NCI-H2029 (cell line): Measurements from ENCODE around the gene PBX3.
A peak's percentile ranks its signal among the peaks of the same experiment; 100 is the strongest.
"Not testable (repeated sequence)": the region's sequence is repeated elsewhere in the genome, so short reads cannot be mapped to it uniquely, and the experiment has no call there.

Experiments used
- DNase-seq: peaks from one replicate; lab custom pipeline; 2025; lab: John Stamatoyannopoulos, UW

Gene PBX3

DNA sequence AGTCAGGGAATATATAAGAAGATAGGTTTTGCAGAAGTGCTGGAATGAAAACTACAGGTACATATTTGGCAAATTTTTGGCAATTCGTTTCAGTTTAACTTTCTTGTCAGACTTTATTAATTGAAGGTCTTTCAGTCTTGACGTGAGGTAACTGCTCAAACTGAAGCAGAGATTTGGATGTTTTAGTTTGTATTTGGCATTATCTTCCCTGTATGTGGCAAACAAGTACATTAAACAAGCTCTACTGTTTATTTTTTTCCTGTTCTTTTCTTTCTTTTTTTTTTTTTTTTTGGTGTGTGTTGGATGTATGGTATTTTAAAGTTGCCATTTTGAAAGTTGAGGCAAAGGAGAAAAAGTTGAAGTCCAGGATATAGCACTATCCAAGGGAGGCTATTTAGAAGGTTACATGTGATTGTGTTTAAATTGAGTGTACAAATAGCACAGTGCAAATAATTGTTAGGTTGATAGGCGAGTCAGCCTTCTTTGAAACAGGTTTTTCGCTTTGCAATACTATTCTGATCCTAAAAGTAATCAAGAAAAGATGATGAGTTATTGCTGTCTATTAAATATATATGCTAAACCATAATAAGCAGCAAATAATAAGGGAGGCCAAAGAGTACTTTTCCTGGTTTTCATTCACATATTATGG lies 2.2 kb downstream of the PBX3 start:
- DNase-seq: no peak

DNA sequence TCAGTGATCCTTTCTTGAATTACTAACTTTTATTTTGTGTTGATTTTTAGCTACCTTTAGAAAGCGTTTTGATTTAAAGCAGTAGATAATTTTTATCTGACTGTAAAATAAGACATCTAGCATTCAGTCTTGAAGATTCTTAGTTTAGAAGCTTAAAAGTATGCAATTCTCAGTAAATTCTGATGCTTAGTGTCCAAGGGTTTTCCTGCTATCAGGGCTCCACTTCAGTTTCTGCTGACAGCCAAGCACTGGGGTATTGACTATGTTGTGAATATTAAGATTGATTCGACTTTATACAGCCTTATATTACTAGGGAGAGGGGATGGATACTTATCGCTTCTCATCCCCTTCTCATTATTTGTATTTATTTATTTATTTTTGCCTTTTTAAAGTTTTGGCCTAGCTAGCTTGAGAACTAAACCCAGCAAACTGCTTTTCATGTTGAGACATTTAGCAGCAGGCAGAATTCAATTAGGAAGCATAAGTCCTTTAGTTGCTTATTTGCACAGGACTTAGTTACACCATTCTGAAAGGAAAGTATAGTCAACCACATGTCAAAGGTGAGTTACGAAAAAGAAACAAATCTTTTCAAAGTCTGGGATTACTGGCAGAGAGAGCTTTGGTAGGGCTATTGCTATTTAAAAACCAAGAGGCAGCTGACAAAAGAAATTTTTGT lies 2.9 kb downstream of the PBX3 start:
- DNase-seq: no peak

- peak; percentile 49 for DNase-seq
Measured at GRCh38 chr9:125750627-125751011, 3.4 kb downstream of the PBX3 start.

- DNase-seq: no peak
Measured at GRCh38 chr9:125752070-125752628, 5.0 kb downstream of the PBX3 start.

DNA sequence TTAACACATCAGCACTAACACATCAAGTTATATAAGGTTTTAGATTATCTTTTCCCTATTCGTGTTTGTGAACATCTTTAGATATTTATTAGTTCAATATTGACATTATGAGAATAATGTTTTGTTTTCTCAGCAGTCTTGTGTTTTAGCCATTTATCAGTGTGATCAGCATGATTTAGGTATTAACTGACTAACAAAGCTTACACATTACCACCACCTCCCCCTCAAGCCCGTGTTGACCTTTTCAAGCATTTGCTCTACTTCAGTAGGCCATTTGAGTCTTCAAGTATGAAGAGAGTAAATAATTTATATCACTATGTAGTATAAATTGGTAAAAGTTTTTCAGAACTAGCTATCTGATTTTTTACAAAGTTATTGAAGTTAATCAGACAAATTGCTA lies 6.9 kb downstream of the PBX3 start:
- peak; percentile 27 for DNase-seq

DNA sequence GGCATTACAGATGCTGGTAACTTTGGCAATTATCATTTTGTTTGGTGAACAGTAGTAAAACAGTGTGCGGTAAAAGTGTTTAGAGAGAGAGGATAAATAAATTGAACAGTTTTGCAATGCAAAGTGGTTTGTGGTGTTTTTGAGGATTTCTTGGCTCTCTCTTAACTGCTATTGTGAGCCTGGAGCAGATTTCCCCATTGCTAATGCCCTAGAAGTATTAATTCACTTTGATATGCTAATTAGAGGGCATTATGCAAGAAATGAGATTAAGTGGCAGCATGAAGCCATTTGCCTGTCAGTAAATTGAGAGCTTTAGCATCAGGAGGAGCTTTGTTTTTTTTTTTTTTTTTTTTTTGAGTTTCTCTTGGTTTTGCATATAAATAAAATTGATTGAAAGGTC lies 8.2 kb downstream of the PBX3 start:
- DNase-seq: no peak

GRCh38 chr9:125756518-125756917 lies 9.3 kb downstream of the PBX3 start:
- DNase-seq: no peak

GRCh38 chr9:125757834-125758233 lies 10.7 kb downstream of the PBX3 start:
- DNase-seq: no peak

DNA sequence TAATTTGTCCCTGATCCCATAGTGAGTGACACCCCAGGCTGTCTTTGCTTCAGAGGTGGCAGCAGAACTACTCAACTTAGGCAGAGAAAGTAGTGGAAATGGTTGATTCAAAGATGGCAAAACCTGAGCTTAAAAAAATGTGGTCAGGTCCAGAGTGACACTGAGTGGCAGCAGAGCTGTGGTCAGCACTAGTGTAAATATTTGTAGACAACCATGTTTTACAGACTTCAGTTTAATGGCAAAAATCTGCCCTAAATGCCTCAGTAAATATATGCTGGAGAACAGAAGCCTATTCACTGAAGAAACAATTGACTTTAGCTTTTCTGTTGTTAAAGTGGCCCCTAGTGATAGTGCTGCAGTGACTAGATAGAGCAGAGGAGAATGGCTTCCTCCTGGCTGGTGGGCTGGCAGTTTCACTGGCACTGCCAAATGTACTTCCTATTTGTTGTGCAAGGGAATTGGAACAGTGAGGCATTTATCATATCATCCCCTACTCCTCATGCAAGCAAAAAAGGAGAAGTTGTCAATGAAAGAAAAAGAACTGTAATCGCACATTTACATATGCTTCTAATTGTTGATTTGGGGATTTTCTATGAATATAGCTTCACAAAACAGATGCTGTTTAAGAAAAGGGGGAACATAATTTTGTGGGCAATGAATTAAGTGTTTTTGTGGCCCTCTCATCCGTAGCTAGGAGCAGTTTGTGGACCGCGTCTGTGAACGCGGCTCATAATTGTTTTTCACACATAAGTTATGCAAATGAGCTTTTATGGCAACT lies 12.0 kb downstream of the PBX3 start:
- no peak for DNase-seq

DNA sequence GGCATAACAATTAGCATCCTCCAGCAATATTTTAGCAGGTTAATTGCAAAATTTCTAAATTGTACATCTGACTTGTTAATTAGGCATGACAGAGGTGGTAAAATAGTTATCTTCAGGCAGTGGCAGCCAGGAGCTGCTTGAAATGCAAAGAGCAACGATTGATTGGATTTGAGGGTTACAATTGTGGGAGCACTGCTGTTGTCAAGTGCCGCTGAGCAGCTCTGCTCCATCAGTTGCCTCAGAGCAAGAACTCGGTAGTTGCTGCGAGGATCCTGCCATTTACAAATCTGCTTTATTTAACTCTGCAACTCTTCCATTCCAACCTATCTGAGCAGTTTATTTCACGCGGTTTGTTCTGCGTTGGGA lies 12.6 kb downstream of the PBX3 start:
- no peak for DNase-seq

- DNase-seq: no peak
Measured at GRCh38 chr9:125760537-125760936, 13.4 kb downstream of the PBX3 start.

DNA sequence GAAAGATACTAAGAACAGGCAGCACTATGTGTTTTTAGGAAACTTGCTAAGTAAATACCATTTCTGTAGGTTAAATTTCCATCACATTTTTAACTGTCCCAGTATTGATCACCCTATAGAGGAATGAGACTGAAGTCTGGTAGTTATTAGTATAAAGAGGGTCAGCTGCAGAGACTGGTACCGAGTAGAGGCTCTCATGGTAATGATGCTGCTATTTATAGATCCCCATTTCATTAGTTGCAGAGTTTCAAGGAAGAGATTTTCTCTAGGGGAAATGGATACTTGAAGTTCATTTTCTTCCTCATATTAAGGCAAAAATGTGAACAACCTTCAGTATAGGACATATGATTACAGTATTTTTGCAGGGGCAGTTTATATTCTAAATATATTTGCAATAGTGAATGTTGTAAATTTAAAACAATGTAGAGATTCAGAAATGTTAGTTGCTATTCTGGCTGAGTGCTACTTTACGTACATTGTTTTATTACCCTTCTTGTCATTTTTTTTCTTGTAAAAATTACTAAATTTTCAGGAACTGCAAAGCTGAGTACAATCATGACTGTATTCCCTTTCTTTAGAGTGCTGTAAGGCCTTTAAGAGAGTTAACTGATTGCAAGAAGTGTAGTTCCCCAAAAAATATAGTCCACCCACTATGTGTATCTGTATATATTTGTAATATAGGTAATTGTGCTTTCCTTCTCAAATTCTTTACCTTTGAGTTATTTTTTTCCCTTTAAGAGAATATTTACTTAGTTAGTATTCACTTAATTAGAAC lies 14.7 kb downstream of the PBX3 start:
- DNase-seq: no peak

DNA sequence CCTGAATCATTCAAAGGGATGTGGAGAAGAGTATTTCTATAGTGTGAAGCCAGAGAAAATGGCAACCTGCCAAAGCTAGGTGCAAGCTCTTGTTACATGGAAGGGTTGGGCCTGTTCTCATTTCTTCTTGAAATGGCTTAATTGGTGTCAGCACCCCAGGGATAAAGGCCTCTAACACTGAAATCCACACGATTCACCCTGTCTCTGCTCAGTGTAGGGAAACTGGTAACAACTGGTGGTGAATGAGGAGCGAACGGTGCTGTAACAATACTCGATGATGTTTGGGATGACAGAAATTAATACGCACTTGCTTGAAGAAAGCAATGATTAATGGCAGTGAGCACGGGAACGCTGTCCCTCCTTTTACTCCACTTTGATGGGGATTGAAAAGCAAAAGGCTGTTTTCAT lies 16.2 kb downstream of the PBX3 start:
- peak; percentile 96 for DNase-seq

- no peak for DNase-seq
Measured at GRCh38 chr9:125764198-125764597, 17.0 kb downstream of the PBX3 start.

- DNase-seq: no peak
Measured at GRCh38 chr9:125766468-125767221, 19.5 kb downstream of the PBX3 start.

DNA sequence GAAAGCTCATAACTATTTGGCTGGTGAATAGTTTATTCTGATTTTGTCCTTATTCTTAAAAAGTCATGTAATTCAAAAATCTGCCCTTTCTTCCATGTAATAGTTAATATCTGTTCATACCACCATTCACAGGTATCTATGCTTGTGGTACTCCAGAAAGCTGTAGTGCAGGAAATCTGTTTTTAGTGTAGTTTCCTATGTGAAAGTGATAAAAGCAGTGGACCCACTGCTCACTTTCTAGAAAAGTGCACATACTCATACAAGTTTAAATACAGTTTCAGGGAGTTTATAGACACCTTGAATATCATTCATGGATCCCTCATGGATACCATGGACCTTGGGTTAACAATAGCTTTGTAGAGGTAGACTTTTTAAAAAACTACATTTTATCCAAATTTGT lies 20.2 kb downstream of the PBX3 start:
- DNase-seq: no peak

- no peak for DNase-seq
Measured at GRCh38 chr9:125768803-125769202, 21.6 kb downstream of the PBX3 start.

GRCh38 chr9:125771037-125771436 lies 23.9 kb downstream of the PBX3 start:
- DNase-seq: no peak

DNA sequence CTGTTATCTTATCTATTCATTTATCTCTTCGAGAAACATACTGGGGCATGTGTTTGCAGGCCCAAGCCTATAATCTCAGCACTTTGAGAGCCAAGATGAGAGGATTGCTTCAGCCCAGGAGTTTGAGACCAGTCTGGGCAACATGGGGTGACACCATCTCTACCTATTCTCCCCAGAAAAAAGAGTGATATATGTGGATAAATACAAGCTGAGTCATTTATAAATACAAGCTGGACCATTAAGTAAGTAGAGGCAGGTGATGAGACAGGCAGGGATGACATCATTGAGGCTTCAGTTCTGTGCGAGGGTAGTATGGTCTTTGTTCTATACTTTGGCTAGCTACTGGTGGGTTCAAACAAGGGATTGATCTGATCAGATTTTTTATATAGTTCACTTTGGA lies 25.6 kb downstream of the PBX3 start:
- no peak for DNase-seq

DNA sequence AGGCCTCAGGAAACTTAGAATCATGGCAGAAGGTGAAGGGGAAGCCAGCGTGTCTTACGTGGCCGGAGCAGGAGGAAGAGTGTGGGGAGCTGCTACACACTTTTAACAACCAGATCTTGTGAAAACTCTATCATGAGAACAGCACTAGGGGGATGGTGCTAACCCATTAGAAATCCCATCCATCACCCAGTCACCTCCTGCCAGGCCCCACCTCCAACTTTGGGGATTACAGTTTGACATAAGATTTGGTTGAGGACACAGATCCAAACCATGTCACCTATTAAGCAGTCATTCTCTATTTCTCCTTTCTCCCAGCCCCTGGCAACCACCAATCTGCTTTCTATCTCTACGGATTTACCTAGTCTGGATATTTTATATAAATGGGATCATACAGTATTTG lies 26.9 kb downstream of the PBX3 start:
- no peak for DNase-seq

- DNase-seq: not testable (repeated sequence)
Measured at GRCh38 chr9:125776789-125777188, 29.6 kb downstream of the PBX3 start.
